GM10266 (cell line): ENCODE data around the gene STK16.
A peak's percentile ranks its signal among the peaks of the same experiment; 100 is the strongest.

Experiments used
- DNase-seq: peaks from one replicate; pipeline ENCODE4 v3.0.0; 2012; ENCODE audit errors: extremely low spot score
- CTCF ChIP-seq: IDR thresholded peaks from 2 replicates; pipeline ENCODE4 v1.5.1; 2012; ENCODE audit warnings: mild to moderate bottlenecking, low read depth; ENCODE audit not compliant: control insufficient read depth, insufficient read depth; ENCODE audit errors: missing control alignments

Gene STK16

GRCh38 chr2:219277703-219278654 is 32.7 kb downstream of the STK16 start:
- peak; percentile 76 for DNase-seq
- TF ChIP-seq CTCF = peak; percentile 98

GRCh38 chr2:219278655-219279150 is 33.4 kb downstream of the STK16 start:
- peak; percentile 37 for DNase-seq

GRCh38 chr2:219279151-219279915 is 34.1 kb downstream of the STK16 start, which contains the start of gene DNAJB2:
TSS of gene DNAJB2 (plus strand) at chr2:219279366. CDS start at chr2:219279834, 468 bp downstream.
- peak; percentile 100 for DNase-seq
- TF ChIP-seq CTCF = peak; percentile 22

More at GRCh38 chr2:219278655-219279150, 33.4 kb downstream of the STK16 start:
- TF ChIP-seq CTCF = no peak

- no peak for TF ChIP-seq CTCF
- DNase-seq = no peak
Observed at GRCh38 chr2:219279916-219280516, 34.7 kb downstream of the STK16 start.

- no peak for TF ChIP-seq CTCF
- no peak for DNase-seq
Observed at GRCh38 chr2:219280651-219281050, 35.4 kb downstream of the STK16 start.

- DNase-seq = no peak
Observed at GRCh38 chr2:219281588-219281987, 36.3 kb downstream of the STK16 start.

More at GRCh38 chr2:219281588-219281987, 36.3 kb downstream of the STK16 start:
- no peak for TF ChIP-seq CTCF
